COLO668 (cell line): ENCODE results near the gene RUNX1.
A peak's percentile ranks its signal among the peaks of the same experiment; 100 is the strongest.

ENCODE experiments used
- DNase-seq: peaks from one replicate; lab custom pipeline; 2025; ENCODE audit not compliant: unreplicated experiment; lab: John Stamatoyannopoulos, UW

Gene RUNX1

DNA sequence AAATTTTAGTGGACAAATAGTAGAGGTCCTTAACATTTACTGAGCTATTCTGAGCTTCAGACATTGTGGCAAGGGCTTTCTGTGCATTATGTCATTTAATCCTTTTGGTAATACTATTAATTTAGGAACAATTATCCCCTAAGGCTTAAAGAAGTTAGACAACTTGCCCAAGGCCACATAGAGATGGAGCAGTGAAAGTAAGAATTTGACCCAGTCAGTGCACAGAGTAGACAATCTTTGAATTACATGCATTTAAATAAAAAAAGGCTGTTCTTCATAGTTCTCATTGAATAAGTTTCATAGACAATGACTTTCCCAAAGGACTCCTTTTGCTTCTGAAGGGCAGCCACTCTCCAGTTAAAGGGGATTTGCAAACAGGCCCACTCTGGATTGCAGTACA is 142.7 kb downstream of the RUNX1 start:
- DNase-seq, result no peak

DNA sequence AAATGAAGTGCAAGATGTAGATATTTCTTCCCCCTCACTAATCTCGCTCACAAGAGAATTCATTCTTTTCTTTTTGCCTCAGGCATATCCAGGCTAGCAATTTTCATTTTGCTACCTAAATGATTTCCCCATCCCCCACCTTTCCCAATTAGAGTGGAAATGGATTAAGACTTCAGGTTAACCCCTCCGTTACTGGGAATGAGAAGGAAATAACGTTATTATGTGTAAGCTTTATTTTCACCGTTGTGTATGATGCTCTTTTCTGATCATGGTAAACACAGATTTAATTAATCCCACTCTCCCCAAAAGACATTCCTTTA is 143.9 kb downstream of the RUNX1 start:
- no peak for DNase-seq

DNA sequence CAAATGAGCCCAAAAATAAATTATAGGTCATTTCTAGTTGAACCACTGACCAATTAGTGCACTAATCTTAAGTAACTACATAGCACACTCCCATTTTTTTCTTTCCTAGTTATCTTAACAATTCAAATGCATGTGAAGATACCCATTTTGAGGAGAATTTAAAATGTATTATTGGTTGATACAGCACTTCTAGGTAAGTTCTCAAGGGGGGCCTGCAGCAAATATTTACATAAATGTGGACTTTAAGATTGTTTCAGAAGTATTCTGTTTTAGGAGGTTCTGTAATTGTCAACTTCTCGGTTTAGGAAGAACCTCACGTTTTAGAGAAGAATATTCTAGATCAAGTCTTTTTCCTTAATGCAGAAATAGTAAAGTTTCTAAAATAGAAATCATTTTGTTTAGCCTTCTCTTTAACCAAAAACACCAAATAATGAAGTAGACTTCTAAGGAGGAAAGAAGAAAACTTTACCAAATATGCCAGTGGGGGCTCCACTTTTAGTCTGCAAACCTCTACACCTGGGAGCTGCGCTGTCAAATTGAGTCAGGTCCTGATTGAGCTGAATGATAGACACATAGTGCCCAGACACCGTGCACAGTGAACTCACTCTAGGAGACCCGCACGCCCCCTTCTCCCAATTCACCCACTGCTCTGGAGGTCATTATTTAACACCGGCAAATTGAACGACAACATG is 144.4 kb downstream of the RUNX1 start:
- DNase-seq, result no peak

DNA sequence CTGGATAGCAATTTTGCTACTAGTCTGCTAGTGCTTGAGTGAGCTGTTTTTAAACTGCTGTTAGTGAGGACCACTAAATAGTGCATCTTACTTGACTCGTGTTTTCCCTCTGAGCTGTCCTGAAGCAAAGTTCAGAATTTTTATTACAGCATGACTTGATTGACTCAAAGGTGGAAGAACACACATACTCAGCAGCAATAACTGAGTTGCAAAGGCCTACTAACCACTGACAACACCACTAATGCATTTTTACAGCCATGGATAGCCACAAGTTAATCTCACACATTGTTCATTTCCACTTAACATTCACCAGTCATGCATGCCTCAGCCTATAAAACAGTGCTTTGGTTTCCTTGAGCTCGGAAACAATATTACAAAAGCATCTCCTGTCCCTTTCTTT is 148.7 kb downstream of the RUNX1 start:
- no peak for DNase-seq

DNA sequence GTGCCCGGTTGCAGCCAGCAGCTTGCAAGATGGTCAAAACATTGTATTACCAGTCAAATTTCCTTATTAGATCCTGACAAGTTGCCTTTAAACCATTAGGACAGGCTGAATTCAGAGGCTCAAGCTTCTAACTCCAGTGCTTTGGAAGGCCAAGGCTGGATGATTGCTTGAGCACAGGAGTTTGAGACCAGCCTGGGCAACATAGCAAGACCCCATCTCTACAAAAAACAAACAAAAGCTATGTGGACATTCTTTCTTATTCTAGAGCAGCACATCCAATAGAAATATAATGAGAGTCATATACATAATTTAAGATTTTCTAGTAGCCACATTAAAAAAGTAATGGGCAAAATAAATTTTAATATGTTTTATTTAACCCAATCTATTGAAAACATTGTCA is 149.3 kb downstream of the RUNX1 start:
- no peak for DNase-seq

DNA sequence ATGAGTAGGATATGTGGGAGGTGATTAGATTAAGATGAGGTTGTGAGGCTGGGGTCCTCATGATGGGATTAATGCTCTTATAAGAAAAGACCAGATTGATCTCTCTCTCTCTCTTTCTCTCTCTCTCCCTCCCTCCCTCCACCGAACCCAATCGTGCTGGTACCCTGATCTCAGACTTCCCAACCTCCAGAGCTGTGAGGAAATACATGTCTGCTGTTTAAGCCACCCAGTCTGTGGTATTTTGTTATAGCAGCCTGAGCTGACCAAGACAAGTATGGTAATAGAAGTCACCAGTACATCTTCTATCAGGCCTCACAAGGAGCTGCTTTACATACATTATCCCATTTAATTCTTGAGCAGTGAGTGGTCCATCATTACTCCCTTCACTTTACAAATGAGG is 149.8 kb downstream of the RUNX1 start:
- DNase-seq, result no peak

DNA sequence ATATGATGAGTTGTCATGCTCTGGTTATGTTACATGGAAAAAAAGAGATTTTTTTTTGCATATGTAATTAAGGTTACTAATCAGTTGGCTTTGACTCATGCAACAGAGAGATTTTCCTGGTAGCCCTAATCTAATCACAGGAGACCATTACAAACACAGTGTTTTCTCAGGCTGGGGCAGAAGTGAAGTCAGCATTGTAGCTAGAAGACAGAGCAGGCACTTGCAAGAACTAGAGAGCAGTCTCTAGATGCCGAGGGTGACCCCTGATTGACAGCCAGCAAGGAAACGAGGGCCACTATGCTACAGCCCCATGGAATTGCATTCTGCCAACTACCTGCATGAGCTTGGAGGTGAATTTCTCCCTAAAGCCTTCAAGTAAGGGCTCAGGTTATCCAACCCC is 151.3 kb downstream of the RUNX1 start:
- DNase-seq, result no peak

DNA sequence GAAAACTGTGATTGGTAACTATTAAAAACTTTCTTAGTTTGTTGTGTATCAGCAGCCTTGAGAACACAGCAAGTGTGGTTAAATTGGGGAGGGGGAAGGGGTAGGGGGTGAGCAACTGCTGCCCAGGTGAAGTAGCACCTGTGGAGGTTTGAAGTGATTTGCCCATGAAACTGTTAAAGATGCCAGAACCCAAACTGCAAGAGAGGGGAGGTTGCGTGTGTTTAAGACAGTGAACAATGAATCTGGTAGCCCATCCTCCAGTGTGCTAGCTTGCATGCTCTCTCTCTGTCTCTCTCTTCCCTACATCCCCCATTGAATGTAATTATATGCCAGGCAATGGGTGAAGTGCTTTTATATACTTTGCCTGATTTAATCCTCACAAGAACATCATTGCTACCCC is 154.7 kb downstream of the RUNX1 start:
- DNase-seq, result no peak

DNA sequence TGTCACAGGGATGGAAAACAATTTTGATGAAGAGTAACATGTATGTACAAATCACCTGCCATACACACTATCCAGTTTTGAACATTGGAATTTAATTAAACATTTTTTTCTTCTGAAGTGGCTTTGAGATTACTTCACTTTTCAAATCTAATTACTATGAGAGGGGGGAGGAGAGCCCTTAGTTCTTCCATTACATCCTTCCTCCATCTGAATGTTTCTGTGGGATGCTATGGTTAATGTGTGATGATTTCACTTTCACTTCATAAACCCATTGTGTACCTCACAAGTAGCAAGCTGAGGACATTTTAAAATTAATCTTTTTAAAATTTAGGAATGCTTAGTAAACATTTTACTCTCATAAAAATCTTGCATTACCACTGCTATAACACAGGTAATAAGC is 156.9 kb downstream of the RUNX1 start:
- no peak for DNase-seq

DNA sequence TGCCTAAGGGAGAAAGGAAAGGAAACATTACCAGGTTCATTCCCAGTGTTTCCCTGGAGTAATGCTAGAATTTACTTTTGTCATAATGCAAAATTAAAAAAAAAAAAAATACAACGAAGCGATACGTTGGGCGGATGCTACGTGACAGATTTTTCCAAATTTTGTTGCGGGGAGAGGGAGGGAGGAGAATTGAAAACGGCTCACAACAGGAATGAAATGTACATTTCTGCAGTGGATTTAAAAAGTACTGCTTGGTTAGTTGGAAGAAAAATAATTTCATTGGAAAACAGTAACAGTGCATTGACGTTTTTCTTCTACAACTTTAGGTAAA is 157.5 kb downstream of the RUNX1 start:
- DNase-seq, result no peak

DNA sequence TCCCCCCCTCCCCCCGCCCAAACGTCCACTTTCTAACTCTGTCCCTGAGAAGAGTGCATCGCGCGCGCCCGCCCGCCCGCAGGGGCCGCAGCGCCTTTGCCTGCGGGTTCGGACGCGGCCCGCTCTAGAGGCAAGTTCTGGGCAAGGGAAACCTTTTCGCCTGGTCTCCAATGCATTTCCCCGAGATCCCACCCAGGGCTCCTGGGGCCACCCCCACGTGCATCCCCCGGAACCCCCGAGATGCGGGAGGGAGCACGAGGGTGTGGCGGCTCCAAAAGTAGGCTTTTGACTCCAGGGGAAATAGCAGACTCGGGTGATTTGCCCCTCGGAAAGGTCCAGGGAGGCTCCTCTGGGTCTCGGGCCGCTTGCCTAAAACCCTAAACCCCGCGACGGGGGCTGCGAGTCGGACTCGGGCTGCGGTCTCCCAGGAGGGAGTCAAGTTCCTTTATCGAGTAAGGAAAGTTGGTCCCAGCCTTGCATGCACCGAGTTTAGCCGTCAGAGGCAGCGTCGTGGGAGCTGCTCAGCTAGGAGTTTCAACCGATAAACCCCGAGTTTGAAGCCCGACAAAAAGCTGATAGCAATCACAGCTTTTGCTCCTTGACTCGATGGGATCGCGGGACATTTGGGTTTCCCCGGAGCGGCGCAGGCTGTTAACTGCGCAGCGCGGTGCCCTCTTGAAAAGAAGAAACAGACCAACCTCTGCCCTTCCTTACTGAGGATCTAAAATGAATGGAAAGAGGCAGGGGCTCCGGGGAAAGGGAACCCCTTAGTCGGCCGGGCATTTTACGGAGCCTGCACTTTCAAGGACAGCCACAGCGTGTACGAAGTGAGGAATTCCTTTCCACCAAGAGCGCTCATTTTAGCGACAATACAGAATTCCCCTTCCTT is 158.1 kb downstream of the RUNX1 start:
- no peak for DNase-seq

DNA sequence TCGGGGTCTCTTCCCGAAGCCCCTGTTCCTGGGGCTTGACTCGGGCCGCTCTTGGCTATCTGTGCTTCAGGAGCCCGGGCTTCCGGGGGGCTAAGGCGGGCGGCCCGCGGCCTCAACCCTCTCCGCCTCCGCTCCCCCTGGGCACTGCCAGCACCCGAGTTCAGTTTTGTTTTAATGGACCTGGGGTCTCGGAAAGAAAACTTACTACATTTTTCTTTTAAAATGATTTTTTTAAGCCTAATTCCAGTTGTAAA is 158.7 kb downstream of the RUNX1 start:
- no peak for DNase-seq

DNA sequence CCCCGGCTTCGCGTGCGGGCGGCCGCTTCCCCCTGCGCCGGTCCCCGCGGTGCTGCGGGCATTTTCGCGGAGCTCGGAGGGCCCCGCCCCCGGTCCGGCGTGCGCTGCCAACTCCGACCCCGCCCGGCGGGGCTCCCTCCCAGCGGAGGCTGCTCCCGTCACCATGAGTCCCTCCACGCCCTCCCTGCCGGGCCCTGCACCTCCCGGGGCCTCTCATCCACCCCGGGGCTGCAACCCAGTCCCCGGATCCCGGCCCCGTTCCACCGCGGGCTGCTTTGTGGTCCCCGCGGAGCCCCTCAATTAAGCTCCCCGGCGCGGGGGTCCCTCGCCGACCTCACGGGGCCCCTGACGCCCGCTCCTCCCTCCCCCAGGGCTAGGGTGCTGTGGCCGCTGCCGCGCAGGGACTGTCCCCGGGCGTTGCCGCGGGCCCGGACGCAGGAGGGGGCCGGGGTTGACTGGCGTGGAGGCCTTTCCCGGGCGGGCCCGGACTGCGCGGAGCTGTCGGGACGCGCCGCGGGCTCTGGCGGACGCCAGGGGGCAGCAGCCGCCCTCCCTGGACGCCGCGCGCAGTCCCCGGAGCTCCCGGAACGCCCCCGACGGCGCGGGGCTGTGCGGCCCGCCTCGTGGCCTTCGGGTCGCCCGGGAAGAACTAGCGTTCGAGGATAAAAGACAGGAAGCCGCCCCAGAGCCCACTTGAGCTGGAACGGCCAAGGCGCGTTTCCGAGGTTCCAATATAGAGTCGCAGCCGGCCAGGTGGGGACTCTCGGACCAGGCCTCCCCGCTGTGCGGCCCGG is 159.2 kb downstream of the RUNX1 start:
- peak; percentile 94 for DNase-seq

DNA sequence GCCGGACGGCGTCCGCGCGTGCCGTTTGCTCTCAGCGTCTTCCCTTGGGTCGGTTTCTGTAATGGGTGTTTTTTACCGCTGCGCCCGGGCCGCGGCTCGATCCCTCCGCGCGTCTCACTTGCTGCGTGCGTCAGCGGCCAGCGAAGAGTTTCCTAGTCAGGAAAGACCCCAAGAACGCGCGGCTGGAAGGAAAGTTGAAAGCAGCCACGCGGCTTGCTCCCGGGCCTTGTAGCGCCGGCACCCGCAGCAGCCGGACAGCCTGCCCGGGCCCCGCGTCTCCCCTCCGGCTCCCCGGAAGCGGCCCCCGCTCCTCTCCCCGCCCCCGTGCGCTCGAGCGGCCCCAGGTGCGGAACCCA is 159.8 kb downstream of the RUNX1 start:
- no peak for DNase-seq

DNA sequence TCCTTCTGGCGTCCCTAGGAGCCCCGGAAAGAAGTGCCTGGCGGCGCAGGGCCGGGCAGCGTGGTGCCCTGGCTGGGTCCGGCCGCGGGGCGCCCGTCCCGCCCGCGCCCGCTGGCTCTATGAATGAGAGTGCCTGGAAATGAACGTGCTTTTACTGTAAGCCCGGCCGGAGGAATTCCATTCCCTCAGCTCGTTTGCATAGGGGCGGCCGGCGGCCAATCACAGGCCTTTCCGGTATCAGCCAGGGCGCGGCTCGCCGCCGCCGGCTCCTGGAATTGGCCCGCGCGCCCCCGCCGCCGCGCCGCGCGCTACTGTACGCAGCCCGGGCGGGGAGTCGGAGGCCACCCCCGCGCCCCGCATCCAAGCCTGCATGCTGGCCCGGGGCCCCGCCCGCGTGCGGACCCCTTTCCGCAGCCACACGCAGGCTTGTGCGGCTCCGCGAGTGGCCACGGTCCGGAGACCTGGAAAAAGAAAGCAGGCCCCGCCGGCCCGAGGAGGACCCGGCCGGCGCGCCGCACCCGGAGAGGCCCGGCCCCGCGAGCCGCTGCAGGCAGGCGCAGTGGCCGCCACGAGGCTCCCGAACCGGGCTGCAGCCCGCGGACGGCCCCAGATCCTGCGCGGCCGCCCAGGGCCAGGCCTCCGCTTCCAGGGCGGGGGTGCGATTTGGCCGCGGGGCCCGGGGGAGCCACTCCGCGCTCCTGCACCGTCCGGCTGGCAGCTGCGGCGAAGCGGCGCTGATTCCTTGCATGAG is 160.4 kb downstream of the RUNX1 start:
- DNase-seq, result peak; percentile 99

DNA sequence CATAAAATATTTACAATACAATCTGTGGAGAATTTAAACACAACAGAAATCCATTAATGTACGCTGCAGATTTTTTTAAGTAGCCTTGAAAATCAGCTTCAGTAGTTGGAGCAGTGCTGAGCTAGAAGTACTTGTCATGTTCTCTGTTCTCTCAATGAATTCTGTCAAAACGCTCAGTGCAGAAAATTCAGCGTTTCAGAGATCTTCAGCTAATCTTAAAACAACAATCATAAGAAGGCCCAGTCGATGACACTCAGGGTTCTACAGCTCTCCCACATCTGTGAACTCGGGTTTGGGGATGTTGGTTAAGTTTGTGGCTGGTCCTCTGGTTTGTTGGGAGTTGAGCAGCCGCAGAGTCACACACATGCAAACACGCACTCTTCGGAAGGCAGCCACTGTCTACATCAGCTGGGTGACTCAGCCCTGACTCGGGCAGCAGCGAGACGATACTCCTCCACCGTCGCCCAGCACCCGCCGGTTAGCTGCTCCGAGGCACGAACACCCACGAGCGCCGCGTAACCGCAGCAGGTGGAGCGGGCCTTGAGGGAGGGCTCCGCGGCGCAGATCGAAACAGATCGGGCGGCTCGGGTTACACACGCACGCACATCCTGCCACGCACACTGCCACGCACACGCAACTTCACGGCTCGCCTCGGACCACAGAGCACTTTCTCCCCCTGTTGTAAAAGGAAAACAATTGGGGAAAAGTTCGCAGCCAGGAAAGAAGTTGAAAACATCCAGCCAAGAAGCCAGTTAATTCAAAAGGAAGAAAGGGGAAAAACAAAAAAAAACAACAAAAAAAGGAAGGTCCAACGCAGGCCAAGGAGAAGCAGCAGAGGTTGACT is 161.2 kb downstream of the RUNX1 start:
- DNase-seq, result peak; percentile 97

DNA sequence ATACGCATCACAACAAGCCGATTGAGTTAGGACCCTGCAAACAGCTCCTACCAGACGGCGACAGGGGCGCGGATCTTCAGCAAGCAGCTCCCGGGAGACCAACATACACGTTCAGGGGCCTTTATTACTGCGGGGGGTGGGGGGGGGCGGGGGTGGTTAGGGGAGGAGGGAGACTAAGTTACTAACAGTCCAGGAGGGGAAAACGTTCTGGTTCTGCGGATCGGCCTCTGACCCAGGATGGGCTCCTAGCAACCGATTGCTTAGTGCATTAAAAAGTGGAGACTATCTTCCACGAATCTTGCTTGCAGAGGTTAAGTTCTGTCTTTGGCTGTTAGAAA is 162.0 kb downstream of the RUNX1 start:
- DNase-seq, result no peak

DNA sequence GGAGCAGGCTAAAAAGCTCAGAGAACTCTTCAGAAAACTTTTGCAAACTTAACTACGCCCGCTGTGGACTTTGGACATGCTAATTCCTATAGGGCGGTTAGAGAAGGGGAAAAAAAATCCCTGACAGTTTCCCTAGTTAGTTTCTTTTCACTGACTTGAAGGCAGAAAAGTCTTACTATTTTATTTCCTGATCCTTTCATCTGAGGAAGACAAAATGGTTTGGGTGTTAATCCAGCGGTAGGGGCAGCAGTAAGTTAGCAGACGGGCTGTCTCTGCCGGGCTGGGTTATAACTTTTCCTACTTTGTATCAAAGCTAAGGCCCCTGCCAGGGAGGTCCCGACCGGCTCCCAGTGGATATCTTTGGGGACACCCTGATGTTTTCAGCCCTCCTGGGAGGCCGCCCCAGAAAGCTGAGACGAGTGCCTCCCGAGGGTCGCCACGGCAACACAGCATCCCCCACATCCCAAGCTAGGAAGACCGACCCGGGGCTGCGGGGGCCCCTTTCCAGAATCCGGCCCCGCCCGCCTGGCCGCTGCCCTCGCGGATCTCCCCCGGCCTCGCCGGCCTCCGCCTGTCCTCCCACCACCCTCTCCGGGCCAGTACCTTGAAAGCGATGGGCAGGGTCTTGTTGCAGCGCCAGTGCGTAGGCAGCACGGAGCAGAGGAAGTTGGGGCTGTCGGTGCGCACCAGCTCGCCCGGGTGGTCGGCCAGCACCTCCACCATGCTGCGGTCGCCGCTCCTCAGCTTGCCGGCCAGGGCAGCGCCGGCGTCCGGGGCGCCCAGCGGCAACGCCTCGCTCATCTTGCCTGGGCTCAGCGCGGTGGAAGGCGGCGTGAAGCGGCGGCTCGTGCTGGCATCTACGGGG is 162.6 kb downstream of the RUNX1 start:
- peak; percentile 60 for DNase-seq

DNA sequence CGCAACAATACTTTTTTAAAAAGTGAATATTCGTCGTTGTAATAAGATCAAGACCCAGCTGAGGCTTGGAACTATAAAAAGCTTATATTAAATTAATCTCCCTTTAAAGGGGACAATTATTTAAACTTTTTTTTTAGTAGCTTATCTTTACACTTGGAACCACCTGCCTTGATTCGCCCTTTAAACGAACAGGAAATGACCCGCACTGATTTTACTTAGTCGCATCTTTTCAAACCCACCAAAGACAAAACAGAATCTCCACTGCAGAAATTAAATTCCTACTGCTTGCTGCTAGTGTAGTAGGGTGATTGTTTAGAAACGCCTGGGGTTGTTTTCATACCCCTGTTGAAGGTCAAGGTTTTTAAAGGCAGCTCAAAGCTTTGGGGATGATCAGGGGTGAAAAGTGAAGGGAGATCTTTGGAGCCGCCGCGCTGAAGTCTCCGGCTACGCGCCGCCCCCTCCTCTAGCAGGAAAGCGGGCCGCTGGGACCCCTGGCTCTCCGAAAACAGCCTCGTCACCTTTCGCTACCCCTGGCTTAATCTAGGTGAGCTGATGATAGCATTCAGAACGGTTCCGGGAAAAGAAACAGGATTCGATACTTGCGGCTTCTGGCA is 163.4 kb downstream of the RUNX1 start:
- DNase-seq, result peak; percentile 33

DNA sequence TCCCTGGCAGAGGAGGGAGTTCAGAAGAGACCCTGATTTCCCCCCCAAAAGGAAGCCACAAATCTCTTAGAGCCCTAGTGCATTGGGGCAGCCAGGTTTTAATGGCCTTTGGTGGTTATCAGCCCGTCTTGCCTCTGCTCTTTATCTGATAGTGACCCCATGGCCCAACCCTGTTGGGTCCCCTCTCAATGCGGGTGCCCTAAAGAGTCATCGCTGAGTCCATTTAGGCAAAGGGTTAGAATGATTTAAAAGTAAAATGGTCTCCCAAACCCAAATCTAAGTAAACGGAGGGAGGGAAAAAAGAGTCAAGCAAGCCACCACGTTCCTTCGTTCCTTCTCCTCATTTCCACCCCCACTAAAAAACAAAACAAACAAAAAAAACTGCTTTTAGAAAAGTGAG is 164.0 kb downstream of the RUNX1 start:
- peak; percentile 28 for DNase-seq
